Panc1 (cell line): ENCODE measurements around the gene UBE2G1. TPM values are rescaled to one million over a fixed set of nuclear protein-coding genes. Genes with fewer than 3 reads are reported as not detected.

Source experiments
- ATAC-seq: fragments of 200-7000 bp; cut with Tn5 transposase; 2 replicates; pipeline ENCODE4 v1.9.1; 2020; ENCODE audit warnings: mild to moderate bottlenecking, moderate library complexity
- BruUV-seq: library from RNA; stranded (reverse); fragments of 400-500 nt; replicated peaks from 2 replicates; lab custom pipeline; 2021; lab: Mats Ljungman, UMichigan
- CTCF ChIA-PET: fragments of 300-600 bp; sonication (Branson Sonifier 250); formaldehyde crosslinking; loops from one replicate; lab custom pipeline; 2022; ENCODE audit warnings: antibody characterized with exemption; lab: Charles Lee
- POLR2A ChIA-PET: fragments of 300-600 bp; sonication (Branson Sonifier 250); formaldehyde crosslinking; loops from one replicate; lab custom pipeline; 2022; ENCODE audit warnings: antibody characterized with exemption; lab: Charles Lee
- DNase-seq: peaks from one replicate; pipeline ENCODE4 v3.0.0-alpha.2; 2010; ENCODE audit warnings: low read depth, low spot score
- H3K27ac ChIP-seq: 2 replicates; pipeline ENCODE4 v1.5.1; 2011; ENCODE audit warnings: mild to moderate bottlenecking, low read length, inconsistent platforms
- H3K27me3 ChIP-seq: fragments of 200-500 bp; sonication (Bioruptor generic); 2 replicates; pipeline ENCODE4 v1.6.0; 2014; ENCODE audit warnings: low read length, inconsistent platforms; ENCODE audit not compliant: control insufficient read depth, insufficient read depth
- H3K36me3 ChIP-seq: fragments of 200-500 bp; sonication (Bioruptor generic); 2 replicates; pipeline ENCODE4 v1.5.1; 2014; ENCODE audit warnings: inconsistent platforms, mild to moderate bottlenecking, low read length, moderate library complexity; ENCODE audit not compliant: control insufficient read depth, insufficient read depth
- H3K4me1 ChIP-seq: 2 replicates; pipeline ENCODE4 v1.5.1; 2011; ENCODE audit warnings: inconsistent platforms, mild to moderate bottlenecking, low read length, moderate library complexity; ENCODE audit not compliant: control insufficient read depth, insufficient read depth
- H3K4me3 ChIP-seq, 2 experiments: 2 replicates each; pipeline ENCODE4 v1.5.1; 2011 to 2012; ENCODE audit warnings: low read depth in 2 of 2, low read length in 2 of 2, mild to moderate bottlenecking in 2 of 2, inconsistent platforms in 1 of 2, moderate library complexity in 1 of 2
- H3K9me3 ChIP-seq: fragments of 200-500 bp; sonication (Bioruptor generic); 2 replicates; pipeline ENCODE4 v1.5.1; 2014; ENCODE audit warnings: low read depth, mild to moderate bottlenecking, inconsistent platforms, low read length, moderate library complexity; ENCODE audit not compliant: control insufficient read depth, insufficient read depth
- POLR2AphosphoS5 ChIP-seq: IDR thresholded peaks from 2 replicates; pipeline ENCODE4 v1.6.1; 2012; ENCODE audit warnings: mild to moderate bottlenecking, low read depth, low read length, moderate library complexity
- SIN3A ChIP-seq: IDR thresholded peaks from 2 replicates; pipeline ENCODE4 v1.6.1; 2012; ENCODE audit warnings: low read depth, mild to moderate bottlenecking, low read length, moderate library complexity, borderline replicate concordance; ENCODE audit not compliant: insufficient read depth
- TCF7L2 ChIP-seq: IDR thresholded peaks from 2 replicates; pipeline ENCODE4 v1.6.1; 2011; ENCODE audit warnings: mild to moderate bottlenecking, low read depth, low read length, inconsistent platforms
- in situ Hi-C: cut with HindIII; loops from 2 replicates; pipeline ENCODE4 v1.10.0; 2016; ENCODE audit warnings: low sequenced_read_pairs, low pct_unique_long_range_greater_than_20kb
- intact Hi-C: fragments of 100-400 bp; cut with micrococcal nuclease; formaldehyde crosslinking; loops from one replicate; pipeline ENCODE4 v1.10.0; 2022; ENCODE audit not compliant: unreplicated experiment
- total RNA-seq: library from RNA; stranded (reverse); gene quantifications from one replicate; pipeline ENCODE4 v1.2.1, GENCODE V29; 2021; ENCODE audit not compliant: unreplicated experiment
- TF ChIP-seq, protein P1 (sequence below): fragments of 450-650 bp; IDR thresholded peaks from 2 replicates; pipeline ENCODE4 v1.5.1; 2017; ENCODE audit warnings: mild to moderate bottlenecking
- TF ChIP-seq, protein P2 (sequence below), 2 experiments: IDR thresholded peaks; 2 replicates each; pipeline ENCODE4 v1.6.1; 2011 to 2012; ENCODE audit warnings: low read depth in 2 of 2, control low read depth in 1 of 2, low read length in 1 of 2, mild to moderate bottlenecking in 1 of 2, moderate library complexity in 1 of 2; ENCODE audit not compliant: insufficient read depth in 1 of 2

UBE2G1 gene
- total RNA-seq, 1 experiment from 2014 or later = 119 TPM

DNA sequence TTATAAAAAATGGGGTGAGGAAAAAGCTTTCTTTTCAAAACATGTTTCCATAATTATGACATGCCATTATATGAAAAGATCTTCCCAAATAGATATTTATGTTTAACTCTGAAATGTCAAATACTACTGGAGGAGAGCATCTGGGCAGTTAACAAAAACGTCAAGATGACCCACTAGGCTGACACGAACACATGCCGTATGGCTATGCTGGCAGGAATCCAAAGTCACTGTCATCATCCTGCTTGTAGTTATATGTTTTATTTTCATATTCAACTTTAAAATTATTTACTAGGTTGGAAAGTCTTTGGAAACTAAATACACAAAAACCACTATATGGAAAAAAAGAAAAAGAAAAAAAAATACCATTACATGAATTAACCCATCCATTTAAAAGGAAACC is 130.0 kb downstream of the UBE2G1 start:
- POLR2A ChIA-PET = no interaction called here
- Histone ChIP-seq H3K9me3 (no peaks in the 10 kb centered on the region), H3K4me3 (no peak overlapping the region), H3K4me1 (no peaks in the 10 kb centered on the region), H3K27me3 (no peaks in the 10 kb centered on the region), H3K36me3 (peaks cover 2% of the 10 kb centered on the region; the same call in 1 of the 2 replicates), H3K27ac (no peak overlapping the region)
- TF ChIP-seq, protein P1, sequence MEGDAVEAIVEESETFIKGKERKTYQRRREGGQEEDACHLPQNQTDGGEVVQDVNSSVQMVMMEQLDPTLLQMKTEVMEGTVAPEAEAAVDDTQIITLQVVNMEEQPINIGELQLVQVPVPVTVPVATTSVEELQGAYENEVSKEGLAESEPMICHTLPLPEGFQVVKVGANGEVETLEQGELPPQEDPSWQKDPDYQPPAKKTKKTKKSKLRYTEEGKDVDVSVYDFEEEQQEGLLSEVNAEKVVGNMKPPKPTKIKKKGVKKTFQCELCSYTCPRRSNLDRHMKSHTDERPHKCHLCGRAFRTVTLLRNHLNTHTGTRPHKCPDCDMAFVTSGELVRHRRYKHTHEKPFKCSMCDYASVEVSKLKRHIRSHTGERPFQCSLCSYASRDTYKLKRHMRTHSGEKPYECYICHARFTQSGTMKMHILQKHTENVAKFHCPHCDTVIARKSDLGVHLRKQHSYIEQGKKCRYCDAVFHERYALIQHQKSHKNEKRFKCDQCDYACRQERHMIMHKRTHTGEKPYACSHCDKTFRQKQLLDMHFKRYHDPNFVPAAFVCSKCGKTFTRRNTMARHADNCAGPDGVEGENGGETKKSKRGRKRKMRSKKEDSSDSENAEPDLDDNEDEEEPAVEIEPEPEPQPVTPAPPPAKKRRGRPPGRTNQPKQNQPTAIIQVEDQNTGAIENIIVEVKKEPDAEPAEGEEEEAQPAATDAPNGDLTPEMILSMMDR = no peak
- TF ChIP-seq, protein P2, sequence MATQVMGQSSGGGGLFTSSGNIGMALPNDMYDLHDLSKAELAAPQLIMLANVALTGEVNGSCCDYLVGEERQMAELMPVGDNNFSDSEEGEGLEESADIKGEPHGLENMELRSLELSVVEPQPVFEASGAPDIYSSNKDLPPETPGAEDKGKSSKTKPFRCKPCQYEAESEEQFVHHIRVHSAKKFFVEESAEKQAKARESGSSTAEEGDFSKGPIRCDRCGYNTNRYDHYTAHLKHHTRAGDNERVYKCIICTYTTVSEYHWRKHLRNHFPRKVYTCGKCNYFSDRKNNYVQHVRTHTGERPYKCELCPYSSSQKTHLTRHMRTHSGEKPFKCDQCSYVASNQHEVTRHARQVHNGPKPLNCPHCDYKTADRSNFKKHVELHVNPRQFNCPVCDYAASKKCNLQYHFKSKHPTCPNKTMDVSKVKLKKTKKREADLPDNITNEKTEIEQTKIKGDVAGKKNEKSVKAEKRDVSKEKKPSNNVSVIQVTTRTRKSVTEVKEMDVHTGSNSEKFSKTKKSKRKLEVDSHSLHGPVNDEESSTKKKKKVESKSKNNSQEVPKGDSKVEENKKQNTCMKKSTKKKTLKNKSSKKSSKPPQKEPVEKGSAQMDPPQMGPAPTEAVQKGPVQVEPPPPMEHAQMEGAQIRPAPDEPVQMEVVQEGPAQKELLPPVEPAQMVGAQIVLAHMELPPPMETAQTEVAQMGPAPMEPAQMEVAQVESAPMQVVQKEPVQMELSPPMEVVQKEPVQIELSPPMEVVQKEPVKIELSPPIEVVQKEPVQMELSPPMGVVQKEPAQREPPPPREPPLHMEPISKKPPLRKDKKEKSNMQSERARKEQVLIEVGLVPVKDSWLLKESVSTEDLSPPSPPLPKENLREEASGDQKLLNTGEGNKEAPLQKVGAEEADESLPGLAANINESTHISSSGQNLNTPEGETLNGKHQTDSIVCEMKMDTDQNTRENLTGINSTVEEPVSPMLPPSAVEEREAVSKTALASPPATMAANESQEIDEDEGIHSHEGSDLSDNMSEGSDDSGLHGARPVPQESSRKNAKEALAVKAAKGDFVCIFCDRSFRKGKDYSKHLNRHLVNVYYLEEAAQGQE (IDR thresholded peaks at IDR 0.05; ENCODE audit: insufficient read depth in 1 of 2, low read depth in 2 of 2, low read length in 1 of 2) = no peak
- TF ChIP-seq SIN3A (no peak), POLR2AphosphoS5 (no peak), TCF7L2 (no peak)
- intact Hi-C loops (no loop called here), in situ Hi-C loops (no loop called here)
- CTCF ChIA-PET = no interaction called here
- DNase-seq = no peak
- BruUV-seq = no TSS peak
- no peak for ATAC-seq

DNA sequence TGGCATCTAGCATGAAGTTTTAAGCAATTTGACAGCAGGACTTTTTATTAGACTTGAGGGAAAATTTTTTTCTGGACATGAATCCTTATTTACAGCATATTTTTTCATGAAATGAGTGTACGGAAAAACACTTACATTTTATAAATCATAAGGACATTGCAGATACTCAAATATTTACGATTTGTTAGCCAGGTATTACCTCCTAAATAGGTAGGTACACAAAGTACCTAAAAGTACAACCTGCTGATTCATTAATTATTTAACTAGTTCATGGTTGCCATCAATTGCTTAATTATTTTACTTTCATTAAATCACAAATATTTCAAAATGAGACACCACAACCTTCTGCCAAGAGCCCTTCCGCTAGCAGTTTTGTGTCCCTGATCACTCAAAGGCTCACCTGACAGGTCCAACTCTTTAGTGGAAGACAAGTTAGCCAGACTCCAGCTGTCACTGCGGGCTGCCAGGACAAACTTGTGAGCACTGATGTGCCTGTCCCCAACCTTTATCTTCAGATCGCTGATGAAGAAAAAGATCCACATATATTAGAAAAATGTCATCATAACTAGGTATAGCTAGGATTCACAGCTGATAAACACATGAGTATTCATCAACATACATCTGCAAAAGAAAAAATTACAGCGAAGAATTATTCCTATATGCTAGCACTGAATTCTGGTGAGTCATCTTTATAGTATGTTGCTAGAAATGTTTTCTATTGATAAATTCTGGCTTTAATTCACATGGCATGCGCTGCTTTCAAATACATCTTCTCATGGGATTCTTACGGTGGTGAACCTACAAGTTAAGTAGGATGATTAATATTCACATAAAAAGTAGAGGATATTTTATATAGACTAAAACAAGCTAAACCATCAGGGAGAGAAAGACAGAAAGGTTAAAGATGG is 130.8 kb downstream of the UBE2G1 start:
- ChIA-PET CTCF (interaction anchor here (0.6 kb wide), 1 partner anchor 14 kb away, joined by 3 read pairs; no protein-coding TSS in a partner anchor), POLR2A (no interaction called here)
- no TSS peak for BruUV-seq
- Histone ChIP-seq H3K9me3 (no peaks in the 10 kb centered on the region), H3K27ac (no peak overlapping the region), H3K36me3 (peaks cover 2% of the 10 kb centered on the region; the same call in 1 of the 2 replicates), H3K27me3 (no peaks in the 10 kb centered on the region), H3K4me3 (no peak overlapping the region), H3K4me1 (peaks cover 3% of the 10 kb centered on the region; the same call in 1 of the 2 replicates)
- TF ChIP-seq TCF7L2 (no peak), POLR2AphosphoS5 (no peak), SIN3A (no peak)
- TF ChIP-seq, protein P2 (IDR thresholded peaks at IDR 0.05; ENCODE audit: insufficient read depth in 1 of 2, low read depth in 2 of 2, low read length in 1 of 2) = no peak
- TF ChIP-seq, protein P1 = no peak
- in situ Hi-C loops (no loop called here), intact Hi-C loops (no loop called here)
- DNase-seq (no peak), ATAC-seq (no peak)
